Large intestine (tissue), 3 donors: Measurements from ENCODE around the gene VCPKMT. TPM values are rescaled to one million over a fixed set of nuclear protein-coding genes. Genes with fewer than 3 reads are reported as not detected.

Source experiments
- DNase-seq, 2 donors: peaks; one replicate each; pipeline versions ENCODE4 v3.0.0 to v3.0.0-alpha.2; 2013
- H3K27ac ChIP-seq: one replicate; pipeline ENCODE4 v1.5.1; 2013; ENCODE audit warnings: low read length
- H3K27me3 ChIP-seq: 2 replicates; pipeline ENCODE4 v1.6.1; 2013; ENCODE audit warnings: low read length; ENCODE audit not compliant: control insufficient read depth, insufficient read depth
- H3K36me3 ChIP-seq: 2 replicates; pipeline ENCODE4 v1.6.1; 2013; ENCODE audit warnings: low read length; ENCODE audit not compliant: control insufficient read depth, insufficient read depth
- H3K4me1 ChIP-seq: one replicate; pipeline ENCODE4 v1.6.1; 2013; ENCODE audit warnings: low read length; ENCODE audit not compliant: control insufficient read depth, insufficient read depth
- H3K4me3 ChIP-seq: one replicate; pipeline ENCODE4 v1.5.1; 2013; ENCODE audit warnings: low read length
- H3K9me3 ChIP-seq: one replicate; pipeline ENCODE4 v1.6.1; 2013; ENCODE audit warnings: mild to moderate bottlenecking, low read depth, low read length, moderate library complexity; ENCODE audit not compliant: control insufficient read depth
- WGBS: methylation state at CpG from one replicate; pipeline ENCODE4 v1.1.5; 2013; ENCODE audit warnings: low lambda C conversion rate; ENCODE audit not compliant: insufficient coverage; 5-methylcytosine and 5-hydroxymethylcytosine counted together
- polyA plus RNA-seq: library from polyadenylated mRNA; unstranded; fragments of 120-200 nt; gene quantifications from one replicate; pipeline ENCODE4 v1.2.1, GENCODE V29; 2013

Gene VCPKMT
- polyA plus RNA-seq, 1 donor: 13.1 TPM

DNA sequence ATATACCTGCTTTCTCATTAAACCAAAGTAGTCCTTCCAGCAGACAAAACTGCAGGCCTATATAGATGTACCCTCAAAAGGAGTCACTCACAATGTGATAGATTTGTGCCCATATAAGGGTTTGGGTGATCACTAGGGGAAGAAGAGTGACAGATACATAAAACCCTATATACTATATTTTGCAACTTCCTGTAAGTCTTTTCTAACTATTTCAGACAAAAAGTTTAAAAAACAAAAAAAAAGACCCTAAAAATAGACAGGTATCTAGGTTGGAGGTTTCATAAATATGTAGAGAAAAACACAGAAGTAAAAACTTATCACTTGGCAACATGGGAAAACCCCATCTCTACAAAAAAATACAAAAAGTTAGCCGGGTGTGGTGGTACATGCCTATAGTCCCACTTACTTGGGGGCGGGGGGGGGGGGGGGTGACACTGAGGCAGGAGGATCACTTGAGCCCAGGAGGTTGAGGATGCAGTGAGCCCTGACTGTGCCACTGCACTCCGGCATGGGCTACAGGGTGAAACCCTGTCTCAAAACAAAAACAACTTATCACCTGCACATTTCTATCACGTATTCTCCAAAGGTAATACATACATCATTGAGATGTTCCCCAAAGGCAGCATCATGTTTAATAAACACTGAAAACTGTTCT is 2.9 kb downstream of the VCPKMT start:
- no peaks in the 10 kb centered on the region for H3K9me3 ChIP-seq
- peaks cover 4% of the 10 kb centered on the region for H3K4me1 ChIP-seq
- no peak overlapping the region for H3K27ac ChIP-seq
- H3K36me3 ChIP-seq: peaks cover 29% of the 10 kb centered on the region
- DNase-seq: no peak
- H3K27me3 ChIP-seq: no peaks in the 10 kb centered on the region
- WGBS: no CpG with 5 or more reads among the region's 4 CpGs
- H3K4me3 ChIP-seq: no peak overlapping the region

DNA sequence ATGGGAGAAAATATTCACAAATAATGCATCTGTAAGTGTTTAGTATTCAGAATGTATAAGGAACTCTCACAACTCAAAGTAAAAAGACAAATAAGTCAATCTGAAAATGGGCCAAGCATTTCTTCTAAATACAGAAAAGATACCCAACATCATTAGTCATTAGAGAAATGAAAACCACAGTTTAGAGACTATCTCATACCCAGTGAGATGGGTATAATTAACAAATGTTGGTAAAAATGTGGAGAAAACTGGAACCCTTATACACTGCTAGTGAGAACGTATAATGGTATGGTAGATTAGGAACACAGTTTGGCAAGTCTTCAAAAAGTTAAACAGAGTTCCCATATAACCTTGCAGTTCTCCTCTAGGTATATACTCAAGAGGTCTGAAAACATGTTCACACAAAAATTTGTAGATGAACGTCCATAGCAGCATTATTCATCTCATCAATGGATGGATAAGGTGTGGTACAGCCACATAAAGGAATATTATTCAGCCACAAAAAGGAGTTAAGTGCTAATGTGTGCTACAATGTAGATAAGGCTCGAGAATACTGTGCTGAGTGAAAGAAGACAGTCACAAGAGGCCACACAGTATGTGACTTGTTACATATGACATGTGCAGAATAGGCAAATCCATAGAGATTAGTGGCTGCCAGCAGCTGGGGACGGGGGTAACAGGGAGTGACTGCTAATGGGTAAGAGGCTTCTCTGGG is 5.9 kb downstream of the VCPKMT start:
- 100% methylated on average over 1 of the region's 4 CpGs for WGBS
- Histone ChIP-seq H3K4me3 (no peak overlapping the region), H3K27ac (no peak overlapping the region), H3K4me1 (no peaks in the 10 kb centered on the region), H3K9me3 (no peaks in the 10 kb centered on the region), H3K36me3 (peaks cover 30% of the 10 kb centered on the region), H3K27me3 (no peaks in the 10 kb centered on the region)
- no peak for DNase-seq

DNA sequence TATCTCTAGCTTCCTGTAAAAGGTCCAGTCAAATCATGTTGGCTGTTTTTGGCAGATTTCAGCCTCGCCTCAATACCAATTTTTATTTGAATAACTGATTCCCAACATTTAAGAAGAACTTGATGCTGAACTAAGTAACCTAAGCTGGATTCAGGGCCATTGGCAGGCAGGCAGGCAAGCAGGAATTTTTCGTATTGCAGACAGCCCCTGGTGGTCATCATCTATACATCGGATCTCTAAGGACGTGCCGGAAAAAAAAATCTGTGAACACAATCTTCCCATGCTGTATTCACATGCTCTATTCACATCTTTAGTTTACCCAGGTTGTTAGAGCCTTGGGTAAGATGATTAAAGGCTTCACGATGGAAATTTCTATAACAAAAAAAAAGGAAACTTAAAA is 7.0 kb downstream of the VCPKMT start:
- Histone ChIP-seq H3K36me3 (peaks cover 26% of the 10 kb centered on the region), H3K4me1 (no peaks in the 10 kb centered on the region)
- 100% methylated on average over 1 of the region's 6 CpGs for WGBS

DNA sequence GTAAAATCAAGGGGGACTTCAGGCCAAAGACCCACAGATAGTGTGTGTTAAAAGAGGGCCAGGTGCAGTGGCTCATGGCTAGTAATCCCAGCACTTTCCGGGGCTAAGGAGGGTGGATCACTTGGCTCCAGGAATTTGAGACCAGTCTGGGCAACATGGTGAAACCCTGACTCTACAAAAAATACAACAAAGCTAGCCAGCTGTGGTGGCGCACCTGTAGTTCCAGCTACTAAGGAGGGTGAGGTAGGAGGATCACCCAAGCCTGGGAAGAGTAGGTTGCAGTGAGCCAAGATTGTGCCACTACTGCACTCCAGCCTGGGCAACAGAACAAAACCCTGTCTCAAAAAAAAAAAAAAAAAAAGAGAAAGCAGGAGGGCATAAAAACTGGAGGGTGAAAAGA is 8.5 kb downstream of the VCPKMT start:
- WGBS: no CpG with 5 or more reads among the region's 2 CpGs
- H3K4me3 ChIP-seq: no peak overlapping the region
- H3K4me1 ChIP-seq: no peaks in the 10 kb centered on the region
- H3K27ac ChIP-seq: no peak overlapping the region
- H3K36me3 ChIP-seq: peaks cover 21% of the 10 kb centered on the region
- DNase-seq: no peak
- no peaks in the 10 kb centered on the region for H3K27me3 ChIP-seq
- H3K9me3 ChIP-seq: no peaks in the 10 kb centered on the region

More for the DNA sequence above, 7.0 kb downstream of the VCPKMT start:
- no peak overlapping the region for H3K4me3 ChIP-seq
- no peak for DNase-seq
- no peaks in the 10 kb centered on the region for H3K27me3 ChIP-seq
- H3K9me3 ChIP-seq: no peaks in the 10 kb centered on the region
- H3K27ac ChIP-seq: no peak overlapping the region

DNA sequence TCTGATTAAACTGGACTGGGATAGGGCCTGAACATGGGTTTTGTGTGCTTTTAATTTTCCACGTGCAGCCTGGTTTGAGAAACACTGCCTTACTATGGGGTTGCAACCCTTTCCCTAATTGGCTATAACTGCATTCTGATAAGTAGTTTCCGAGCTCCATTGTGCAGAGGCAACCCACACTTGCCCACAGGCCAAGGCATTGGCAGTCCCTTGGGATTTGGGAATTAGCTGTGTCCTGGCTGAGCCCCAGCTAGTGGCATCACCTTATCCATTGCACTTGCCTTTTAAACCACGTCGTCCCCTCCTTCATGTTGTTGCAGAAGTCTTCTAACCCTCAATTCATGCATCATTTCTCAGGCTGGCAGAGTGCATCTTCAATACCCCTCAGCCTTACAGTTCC is 10.2 kb downstream of the VCPKMT start:
- no CpG with 5 or more reads among the region's 4 CpGs for WGBS
- peaks cover 15% of the 10 kb centered on the region for H3K36me3 ChIP-seq
- no peaks in the 10 kb centered on the region for H3K9me3 ChIP-seq

DNA sequence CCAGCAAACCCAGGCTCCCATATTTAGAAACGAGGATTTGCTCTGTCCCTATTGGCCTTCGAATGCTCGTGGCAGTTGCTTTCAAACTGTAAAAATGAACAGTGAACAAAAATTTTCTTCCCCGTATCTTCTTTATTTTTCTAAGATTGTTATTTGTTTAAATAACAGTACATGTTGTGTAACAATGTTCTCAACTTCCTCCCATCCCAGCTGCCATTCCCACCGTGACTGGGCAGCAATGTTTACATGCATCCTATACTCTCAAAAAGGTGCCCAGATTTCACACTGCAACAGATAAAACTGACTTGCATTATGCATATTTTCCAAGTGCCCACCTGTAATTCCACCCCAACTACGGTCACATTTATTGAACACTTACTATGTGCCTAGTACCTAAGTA is 12.8 kb downstream of the VCPKMT start:
- WGBS: no CpG with 5 or more reads among the region's 6 CpGs
- Histone ChIP-seq H3K36me3 (peaks cover 5% of the 10 kb centered on the region), H3K4me1 (peaks cover 6% of the 10 kb centered on the region), H3K27me3 (no peaks in the 10 kb centered on the region), H3K4me3 (no peak overlapping the region), H3K9me3 (no peaks in the 10 kb centered on the region), H3K27ac (no peak overlapping the region)
- DNase-seq: no peak

More for the DNA sequence above, 10.2 kb downstream of the VCPKMT start:
- H3K4me3 ChIP-seq: no peak overlapping the region
- no peaks in the 10 kb centered on the region for H3K27me3 ChIP-seq
- H3K4me1 ChIP-seq: peaks cover 2% of the 10 kb centered on the region
- DNase-seq: no peak
- no peak overlapping the region for H3K27ac ChIP-seq

DNA sequence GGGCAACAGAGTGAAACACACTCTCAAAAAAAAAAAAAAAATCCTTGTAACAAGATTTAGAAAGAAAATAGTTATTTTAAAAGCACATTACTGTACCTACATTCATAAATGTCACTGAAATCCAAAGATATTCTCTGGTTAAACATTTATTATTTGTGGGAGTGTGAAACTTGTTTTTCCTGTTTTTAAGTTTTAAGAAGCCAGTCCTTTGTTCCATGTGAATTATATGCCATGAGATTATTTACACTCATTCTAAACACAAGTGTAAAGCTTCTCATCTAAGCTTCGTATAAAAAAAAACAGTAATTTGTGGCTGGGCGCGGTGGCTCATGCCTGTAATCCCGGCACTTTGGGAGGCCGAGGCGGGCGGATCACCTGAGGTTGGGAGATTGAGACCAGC is 15.0 kb downstream of the VCPKMT start:
- H3K27ac ChIP-seq: no peak overlapping the region

DNA sequence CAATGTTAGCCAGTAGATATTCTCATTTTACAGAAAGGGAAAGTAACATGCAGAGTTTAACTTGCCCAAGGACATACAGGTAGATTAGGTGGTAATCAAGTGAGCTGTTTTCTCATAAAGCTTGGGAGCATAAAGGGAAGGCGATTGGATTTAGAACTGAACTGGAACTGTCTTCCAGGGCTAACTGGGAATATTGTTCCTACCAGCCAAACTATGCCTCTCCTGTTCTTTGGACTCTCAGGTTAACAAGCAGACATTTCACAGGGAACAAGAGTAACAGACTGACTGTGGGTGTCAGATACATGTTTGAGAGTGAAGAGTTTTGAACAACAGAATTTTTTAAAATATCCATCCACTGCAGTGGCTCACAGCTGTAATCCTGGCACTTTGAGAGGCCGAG is 15.6 kb downstream of the VCPKMT start:
- Histone ChIP-seq H3K36me3 (no peaks in the 10 kb centered on the region), H3K27me3 (no peaks in the 10 kb centered on the region), H3K4me3 (no peak overlapping the region), H3K4me1 (peaks cover 6% of the 10 kb centered on the region), H3K27ac (no peak overlapping the region), H3K9me3 (no peaks in the 10 kb centered on the region)
- WGBS: no CpG with 5 or more reads among the region's 2 CpGs
- peak in 1 of 2 donors; percentile 51 for DNase-seq

More for the DNA sequence above, 15.0 kb downstream of the VCPKMT start:
- no CpG with 5 or more reads among the region's 7 CpGs for WGBS
- H3K4me1 ChIP-seq: peaks cover 6% of the 10 kb centered on the region
- peak in 1 of 2 donors; percentile 40 for DNase-seq
- H3K9me3 ChIP-seq: no peaks in the 10 kb centered on the region
- no peaks in the 10 kb centered on the region for H3K36me3 ChIP-seq
- no peak overlapping the region for H3K4me3 ChIP-seq
- no peaks in the 10 kb centered on the region for H3K27me3 ChIP-seq

DNA sequence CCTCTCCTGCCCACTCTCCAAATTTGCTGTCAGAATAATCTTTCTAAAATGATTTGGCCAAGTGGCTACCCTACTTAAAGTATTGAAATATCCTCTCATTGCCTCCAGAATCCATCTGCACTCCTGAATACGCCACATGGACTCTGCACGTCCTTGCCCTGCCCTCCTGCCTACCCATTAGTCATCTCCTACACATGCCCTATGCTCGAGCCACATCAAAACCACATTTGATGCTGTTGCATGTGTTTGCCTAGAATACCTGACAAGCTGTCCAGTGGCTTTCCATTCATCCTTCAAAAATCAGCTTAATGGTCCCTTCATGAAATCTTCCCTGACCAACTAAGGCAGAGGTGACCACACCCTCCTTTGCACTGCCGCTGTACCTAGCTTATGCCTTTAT is 17.0 kb downstream of the VCPKMT start:
- WGBS: 83% methylated on average over 1 of the region's 4 CpGs
- H3K4me3 ChIP-seq: no peak overlapping the region
- H3K36me3 ChIP-seq: no peaks in the 10 kb centered on the region
- H3K27ac ChIP-seq: no peak overlapping the region
- DNase-seq: peak in 1 of 2 donors; percentile 23
- H3K4me1 ChIP-seq: peaks cover 6% of the 10 kb centered on the region
- no peaks in the 10 kb centered on the region for H3K27me3 ChIP-seq
- no peaks in the 10 kb centered on the region for H3K9me3 ChIP-seq

DNA sequence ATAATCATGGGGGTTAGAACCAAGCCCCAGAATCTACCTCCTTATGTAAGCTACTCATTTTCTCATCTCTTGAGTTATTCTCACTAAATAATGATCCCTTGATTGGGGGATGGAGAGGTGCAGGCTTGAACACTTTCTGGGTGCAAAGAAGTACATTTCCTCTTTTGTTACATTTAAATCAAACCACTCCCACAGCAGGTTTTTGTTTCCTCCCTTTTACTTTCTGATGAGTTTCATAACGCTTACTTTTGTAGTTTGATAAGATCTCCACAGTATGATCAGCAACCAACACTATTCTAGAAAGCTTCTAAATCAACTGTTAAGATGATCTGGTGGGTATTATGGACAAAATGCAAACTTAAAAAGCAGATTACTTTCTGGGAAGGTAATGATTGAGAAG is 20.5 kb downstream of the VCPKMT start:
- H3K9me3 ChIP-seq: no peaks in the 10 kb centered on the region
- no peak overlapping the region for H3K4me3 ChIP-seq
- DNase-seq: no peak
- WGBS: no CpG with 5 or more reads among the region's 1 CpG
- no peak overlapping the region for H3K27ac ChIP-seq
- no peaks in the 10 kb centered on the region for H3K27me3 ChIP-seq
- H3K4me1 ChIP-seq: peaks cover 2% of the 10 kb centered on the region
- no peaks in the 10 kb centered on the region for H3K36me3 ChIP-seq
